Mesangial cell (primary cell): Measurements from ENCODE around the gene FRRS1. TPM values are rescaled to one million over a fixed set of nuclear protein-coding genes. Genes with fewer than 3 reads are reported as not detected.

Experiments used
- total RNA-seq: library from RNA; depleted of rRNA; stranded (reverse); fragments of >200 nt; gene quantifications from 2 replicates; pipeline ENCODE4 v1.2.3, GENCODE V29; 2015

Gene FRRS1
- 2.3 and 4.2 TPM in 2 replicates for total RNA-seq

GRCh38 chr1:99766378-99766800, at the start of gene FRRS1:
Gene FRRS1 (minus strand): TSS chr1:99766635. CDS start chr1:99748768, 17,867 bp downstream.

Other genes with a start within 250 kb of the FRRS1 start
- 0.13 and 0.33 TPM in 2 replicates for gene PALMD, start 120.5 kb downstream of the FRRS1 start, total RNA-seq
- 5.4 and 8.4 TPM in 2 replicates for gene AGL, start 83.7 kb upstream of the FRRS1 start, total RNA-seq
- 6.6 and 12.5 TPM in 2 replicates for gene SLC35A3, start 203.4 kb upstream of the FRRS1 start, total RNA-seq